Measurements from ENCODE around the gene THSD7A.

- TF ChIP-seq TAF1 (IDR thresholded peaks at IDR 0.05; ENCODE audit: low read depth, low read length) (no peak), CTCF (IDR thresholded peaks at IDR 0.05; ENCODE audit: control extremely low read depth in 1 of 3, insufficient read depth in 1 of 3, low read depth in 1 of 3, low read length in 3 of 3) (no peak), POLR2A (IDR thresholded peaks at IDR 0.05; ENCODE audit: control extremely low read depth in 1 of 2, low read depth in 2 of 2, low read length in 2 of 2) (no peak), CEBPB (IDR thresholded peaks at IDR 0.05; ENCODE audit: low read depth, low read length) (no peak), USF2 (IDR thresholded peaks at IDR 0.05; ENCODE audit: low read length) (no peak)
These were observed 255.7 kb downstream of the THSD7A start for GRCh38 chr7:11576310-11576709.

Data from H1 (cell line).